GM19463 (cell line): ENCODE data around the gene GSK3A.

ENCODE experiments used
- ATAC-seq: cut with Tn5 transposase; IDR thresholded peaks from one replicate; pipeline ENCODE4 v1.9.1; 2021; ENCODE audit warnings: mild to moderate bottlenecking, moderate library complexity; ENCODE audit not compliant: unreplicated experiment

GSK3A gene

GRCh38 chr19:42281146-42281826 is 38.9 kb upstream of the GSK3A start:
- no peak for ATAC-seq

GRCh38 chr19:42280815-42281145 is 38.4 kb upstream of the GSK3A start:
- ATAC-seq = no peak

- peak; percentile 46 for ATAC-seq
Measured at GRCh38 chr19:42279902-42280814, 37.8 kb upstream of the GSK3A start.

- no peak for ATAC-seq
Measured at GRCh38 chr19:42279155-42279901, 36.9 kb upstream of the GSK3A start.

GRCh38 chr19:42278452-42279154 is 36.2 kb upstream of the GSK3A start:
- ATAC-seq = no peak

GRCh38 chr19:42277821-42278451 is 35.5 kb upstream of the GSK3A start:
- no peak for ATAC-seq

- no peak for ATAC-seq
Measured at GRCh38 chr19:42276821-42277220, 34.4 kb upstream of the GSK3A start.

- ATAC-seq = no peak
Measured at GRCh38 chr19:42276284-42276683, 33.9 kb upstream of the GSK3A start.

GRCh38 chr19:42275517-42275916 is 33.1 kb upstream of the GSK3A start:
- no peak for ATAC-seq

- no peak for ATAC-seq
Measured at GRCh38 chr19:42275103-42275502, 32.7 kb upstream of the GSK3A start.

GRCh38 chr19:42274065-42274682 is 31.8 kb upstream of the GSK3A start:
- ATAC-seq = no peak

GRCh38 chr19:42273407-42274064 is 31.1 kb upstream of the GSK3A start:
- ATAC-seq = no peak

GRCh38 chr19:42272989-42273406 is 30.6 kb upstream of the GSK3A start:
- ATAC-seq = no peak

GRCh38 chr19:42272535-42272897 is 30.1 kb upstream of the GSK3A start:
- no peak for ATAC-seq

- ATAC-seq = no peak
Measured at GRCh38 chr19:42271861-42272534, 29.6 kb upstream of the GSK3A start.

- ATAC-seq = no peak
Measured at GRCh38 chr19:42271045-42271419, 28.6 kb upstream of the GSK3A start.

- no peak for ATAC-seq
Measured at GRCh38 chr19:42270346-42271044, 28.1 kb upstream of the GSK3A start.
